ENCODE measurements around the gene RPS10. TPM values are rescaled to one million over a fixed set of nuclear protein-coding genes. Genes with fewer than 3 reads are reported as not detected.
A peak's percentile ranks its signal among the peaks of the same experiment; 100 is the strongest.

Gene RPS10
- polyA plus RNA-seq, 3 donors: 645 to 2,603 (median 1,054) TPM

DNA sequence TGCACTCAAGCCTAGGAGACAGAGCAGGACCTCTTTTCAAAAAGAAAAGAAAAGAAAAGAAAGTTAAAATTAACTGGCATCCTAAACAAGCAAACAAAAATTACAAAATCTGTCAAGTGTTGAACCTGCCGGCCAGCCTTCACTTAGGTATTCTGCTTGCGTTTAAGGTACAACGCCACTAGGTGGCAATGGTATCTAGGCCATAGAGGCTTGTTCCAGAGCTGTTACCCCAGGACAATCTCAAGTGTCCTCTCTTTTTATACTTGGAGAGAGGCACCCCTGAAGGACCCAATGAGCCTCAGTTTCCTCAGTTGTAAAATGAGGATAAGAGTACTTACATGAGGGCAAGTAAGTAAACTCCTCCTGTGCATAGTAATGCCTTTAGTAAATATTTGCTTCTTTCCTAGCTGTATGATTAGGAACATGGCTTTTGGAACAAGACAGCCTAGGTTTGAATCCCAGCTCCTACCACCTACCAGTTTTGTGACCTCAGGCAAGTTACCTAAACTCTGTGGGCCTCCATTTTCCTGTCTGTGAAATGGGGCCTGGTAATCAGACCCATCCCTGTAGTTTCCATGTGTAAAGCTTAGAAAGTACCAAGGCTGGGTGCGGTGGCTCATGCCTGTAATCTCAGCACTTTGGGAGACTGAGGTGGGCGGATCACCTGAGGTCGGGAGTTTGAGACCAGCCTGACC is 34.2 kb upstream of the RPS10 start:
- H3K4me3 ChIP-seq (replicated peaks in 1 of 3; ENCODE audit: low read depth in 2 of 3, low read length in 3 of 3): no peak overlapping the region
- H2AFZ ChIP-seq (ENCODE audit: insufficient read depth, low read depth, low read length, poor library complexity, severe bottlenecking): no peak overlapping the region
- H3K4me2 ChIP-seq (replicated peaks; ENCODE audit: extremely low read depth, low read length, poor library complexity, severe bottlenecking): no peak overlapping the region
- H3K36me3 ChIP-seq (replicated peaks in 1 of 2; ENCODE audit: control insufficient read depth in 1 of 2, insufficient read depth in 2 of 2, low read length in 2 of 2): no peaks in the 10 kb centered on the region
- H4K20me1 ChIP-seq (ENCODE audit: insufficient read depth, low read length): no peaks in the 10 kb centered on the region
- WGBS (ENCODE audit: insufficient coverage): no CpG with 5 or more reads among the region's 6 CpGs
- no peak overlapping the region for H3K27ac ChIP-seq (ENCODE audit: low read depth in 1 of 2, low read length in 2 of 2)
- no peaks in the 10 kb centered on the region for H3K9me3 ChIP-seq (replicated peaks in 1 of 2; ENCODE audit: control insufficient read depth in 1 of 2, insufficient read depth in 1 of 2, low read length in 2 of 2)
- no peaks in the 10 kb centered on the region for H3K9me3 Mint-ChIP-seq
- H3K4me1 ChIP-seq (ENCODE audit: control insufficient read depth in 1 of 2, insufficient read depth in 2 of 2, low read length in 2 of 2): no peaks in the 10 kb centered on the region
- H3K4me1 Mint-ChIP-seq: peaks cover 3% of the 10 kb centered on the region
- intact Hi-C loops (cut with micrococcal nuclease): loop anchor here (5.0 kb wide), 1 partner anchor 147 kb away; no protein-coding TSS in a partner anchor
- H3K27ac Mint-ChIP-seq: no peak overlapping the region
- H3K9ac ChIP-seq (ENCODE audit: insufficient read depth, low read length, poor library complexity, severe bottlenecking): no peak overlapping the region
- TF ChIP-seq, protein P1, sequence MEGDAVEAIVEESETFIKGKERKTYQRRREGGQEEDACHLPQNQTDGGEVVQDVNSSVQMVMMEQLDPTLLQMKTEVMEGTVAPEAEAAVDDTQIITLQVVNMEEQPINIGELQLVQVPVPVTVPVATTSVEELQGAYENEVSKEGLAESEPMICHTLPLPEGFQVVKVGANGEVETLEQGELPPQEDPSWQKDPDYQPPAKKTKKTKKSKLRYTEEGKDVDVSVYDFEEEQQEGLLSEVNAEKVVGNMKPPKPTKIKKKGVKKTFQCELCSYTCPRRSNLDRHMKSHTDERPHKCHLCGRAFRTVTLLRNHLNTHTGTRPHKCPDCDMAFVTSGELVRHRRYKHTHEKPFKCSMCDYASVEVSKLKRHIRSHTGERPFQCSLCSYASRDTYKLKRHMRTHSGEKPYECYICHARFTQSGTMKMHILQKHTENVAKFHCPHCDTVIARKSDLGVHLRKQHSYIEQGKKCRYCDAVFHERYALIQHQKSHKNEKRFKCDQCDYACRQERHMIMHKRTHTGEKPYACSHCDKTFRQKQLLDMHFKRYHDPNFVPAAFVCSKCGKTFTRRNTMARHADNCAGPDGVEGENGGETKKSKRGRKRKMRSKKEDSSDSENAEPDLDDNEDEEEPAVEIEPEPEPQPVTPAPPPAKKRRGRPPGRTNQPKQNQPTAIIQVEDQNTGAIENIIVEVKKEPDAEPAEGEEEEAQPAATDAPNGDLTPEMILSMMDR (IDR thresholded peaks at IDR 0.05): peak; percentile 81
- no peak overlapping the region for H3K4me3 Mint-ChIP-seq
- peaks cover 18 to 29% (median 21%) of the 10 kb centered on the region in 3 donors for H3K27me3 Mint-ChIP-seq (ENCODE audit: low read depth in 3 of 3)
- H3K79me2 ChIP-seq (ENCODE audit: insufficient read depth, low read length): no peaks in the 10 kb centered on the region
- peaks cover 0 to 19% of the 10 kb centered on the region in 2 donors for H3K27me3 ChIP-seq (ENCODE audit: control insufficient read depth in 2 of 2, insufficient read depth in 2 of 2, low read length in 2 of 2)
- no peaks in the 10 kb centered on the region for H3K36me3 Mint-ChIP-seq
- DNase-seq: peak; percentile 32 to 54 (median 52)

DNA sequence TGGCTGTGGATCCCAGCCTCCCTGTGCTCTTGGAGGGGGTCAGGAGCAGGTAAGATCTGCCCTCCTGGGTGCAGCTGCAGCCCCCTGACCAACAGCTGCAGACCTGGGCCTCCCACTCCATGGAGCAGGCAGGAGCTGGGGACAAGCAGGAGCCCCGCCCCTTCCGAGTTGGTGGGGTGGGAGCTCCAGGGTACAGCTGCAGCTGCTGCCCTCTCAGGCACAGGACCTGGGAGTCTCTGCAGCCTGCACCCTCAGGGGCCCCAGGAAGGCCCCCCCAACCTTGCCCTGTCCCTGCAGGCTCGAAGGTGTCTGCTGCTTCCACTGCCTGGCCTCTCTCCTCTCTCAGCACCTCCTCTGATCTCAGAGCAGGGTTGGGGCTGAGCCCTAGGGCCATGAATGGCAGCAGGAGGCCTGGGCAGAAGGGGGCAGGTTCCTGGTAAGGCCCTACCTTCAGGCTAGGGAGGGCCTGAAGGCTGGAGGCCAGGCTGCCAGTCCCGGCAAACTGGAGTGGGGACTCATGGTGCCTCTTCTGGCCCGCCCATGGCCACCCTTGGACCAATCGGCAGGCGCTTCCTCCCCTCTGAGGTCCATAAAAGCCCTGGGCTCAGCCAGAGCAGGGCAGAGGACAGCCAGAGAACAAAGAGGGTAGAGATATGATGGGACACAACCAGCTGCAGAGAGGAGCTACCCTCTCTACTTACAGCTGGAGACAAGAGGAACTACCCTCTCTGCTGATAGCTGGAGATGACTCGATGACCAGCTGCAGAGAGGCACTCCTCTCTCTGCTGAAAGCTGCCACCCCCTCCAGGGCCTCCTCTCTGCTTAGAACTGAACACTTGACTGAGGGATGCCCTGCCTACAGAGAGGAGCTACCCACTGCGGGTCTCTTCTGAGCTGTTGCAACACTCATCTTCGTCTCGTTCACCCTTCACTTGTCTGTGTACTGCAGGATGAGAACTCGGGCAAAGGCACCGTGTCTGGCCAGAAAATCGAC is 32.2 kb upstream of the RPS10 start:
- Mint-ChIP-seq H3K4me3 (no peak overlapping the region), H3K4me1 (peaks cover 2% of the 10 kb centered on the region), H3K27ac (no peak overlapping the region), H3K9me3 (no peaks in the 10 kb centered on the region), H3K36me3 (no peaks in the 10 kb centered on the region), H3K27me3 (ENCODE audit: low read depth in 3 of 3) (peaks cover 4 to 11% (median 9%) of the 10 kb centered on the region in 3 donors)
- H3K27me3 ChIP-seq (ENCODE audit: control insufficient read depth in 2 of 2, insufficient read depth in 2 of 2, low read length in 2 of 2): peaks cover 0 to 5% of the 10 kb centered on the region in 2 donors
- TF ChIP-seq, protein P1 (IDR thresholded peaks at IDR 0.05): no peak
- no peaks in the 10 kb centered on the region for H3K79me2 ChIP-seq (ENCODE audit: insufficient read depth, low read length)
- H3K4me1 ChIP-seq (ENCODE audit: control insufficient read depth in 1 of 2, insufficient read depth in 2 of 2, low read length in 2 of 2): no peaks in the 10 kb centered on the region
- no peak overlapping the region for H3K9ac ChIP-seq (ENCODE audit: insufficient read depth, low read length, poor library complexity, severe bottlenecking)
- H3K4me2 ChIP-seq (replicated peaks; ENCODE audit: extremely low read depth, low read length, poor library complexity, severe bottlenecking): no peak overlapping the region
- no peaks in the 10 kb centered on the region for H3K9me3 ChIP-seq (replicated peaks in 1 of 2; ENCODE audit: control insufficient read depth in 1 of 2, insufficient read depth in 1 of 2, low read length in 2 of 2)
- H3K36me3 ChIP-seq (replicated peaks in 1 of 2; ENCODE audit: control insufficient read depth in 1 of 2, insufficient read depth in 2 of 2, low read length in 2 of 2): no peaks in the 10 kb centered on the region
- no peaks in the 10 kb centered on the region for H4K20me1 ChIP-seq (ENCODE audit: insufficient read depth, low read length)
- H2AFZ ChIP-seq (ENCODE audit: insufficient read depth, low read depth, low read length, poor library complexity, severe bottlenecking): no peak overlapping the region
- no peak for DNase-seq
- H3K27ac ChIP-seq (ENCODE audit: low read depth in 1 of 2, low read length in 2 of 2): no peak overlapping the region
- intact Hi-C loops (cut with micrococcal nuclease): no loop called here
- 87% methylated on average over 12 of the region's 14 CpGs for WGBS (ENCODE audit: insufficient coverage)
- no peak overlapping the region for H3K4me3 ChIP-seq (replicated peaks in 1 of 3; ENCODE audit: low read depth in 2 of 3, low read length in 3 of 3)

Measured in CD14-positive monocyte (primary cell).